Osteoblast (primary cell): ENCODE measurements around the gene PDE1C. TPM values are rescaled to one million over a fixed set of nuclear protein-coding genes. Genes with fewer than 3 reads are reported as not detected.

Source experiments
- DNase-seq: peaks from one replicate; pipeline ENCODE4 v3.0.0; 2011; ENCODE audit warnings: low spot score, mixed read lengths; ENCODE audit not compliant: insufficient read length; ENCODE audit errors: missing footprints
- H2AFZ ChIP-seq: 2 replicates; pipeline ENCODE4 v1.6.0; 2011; ENCODE audit warnings: mild to moderate bottlenecking, low read length
- H3K27ac ChIP-seq: 2 replicates; pipeline ENCODE4 v1.5.1; 2011; ENCODE audit warnings: mild to moderate bottlenecking, low read depth, low read length, moderate library complexity
- H3K27me3 ChIP-seq: 2 replicates; pipeline ENCODE4 v1.6.0; 2012; ENCODE audit warnings: mild to moderate bottlenecking, control low read depth, inconsistent platforms, low read length, moderate library complexity; ENCODE audit not compliant: insufficient read depth
- H3K36me3 ChIP-seq: 2 replicates; pipeline ENCODE4 v1.5.1; 2011; ENCODE audit warnings: mild to moderate bottlenecking, low read length, control low read depth, moderate library complexity; ENCODE audit not compliant: insufficient read depth
- H3K4me1 ChIP-seq: 2 replicates; pipeline ENCODE4 v1.5.1; 2011; ENCODE audit warnings: mild to moderate bottlenecking, low read length, control low read depth, moderate library complexity; ENCODE audit not compliant: insufficient read depth
- H3K4me2 ChIP-seq: 2 replicates; pipeline ENCODE4 v1.6.0; 2011; ENCODE audit warnings: mild to moderate bottlenecking, low read length; ENCODE audit not compliant: insufficient read depth
- H3K4me3 ChIP-seq: fragments of 200-600 bp; sonication (generic); 3 replicates; pipeline ENCODE4 v1.5.1; 2012; ENCODE audit warnings: mild to moderate bottlenecking, low read length, inconsistent platforms; ENCODE audit not compliant: insufficient read depth
- H3K79me2 ChIP-seq: 2 replicates; pipeline ENCODE4 v1.6.0; 2012; ENCODE audit warnings: mild to moderate bottlenecking, low read length, control low read depth, inconsistent platforms; ENCODE audit not compliant: insufficient read depth
- H3K9me3 ChIP-seq: 2 replicates; pipeline ENCODE4 v1.5.1; 2011; ENCODE audit warnings: low read depth, low read length, control low read depth
- H4K20me1 ChIP-seq: 2 replicates; pipeline ENCODE4 v1.6.0; 2012; ENCODE audit warnings: mild to moderate bottlenecking, low read length, control low read depth; ENCODE audit not compliant: insufficient read depth
- total RNA-seq: library from RNA; depleted of rRNA; stranded (reverse); fragments of >200 nt; gene quantifications from 2 replicates; pipeline ENCODE4 v1.2.3, GENCODE V29; 2012
- TF ChIP-seq, protein P1 (sequence below): IDR thresholded peaks from 2 replicates; pipeline ENCODE4 v1.5.1; 2011; ENCODE audit warnings: mild to moderate bottlenecking, low read depth, low read length, moderate library complexity; ENCODE audit errors: extremely low read depth

PDE1C gene
- total RNA-seq, 1 donor, result 149 TPM

DNA sequence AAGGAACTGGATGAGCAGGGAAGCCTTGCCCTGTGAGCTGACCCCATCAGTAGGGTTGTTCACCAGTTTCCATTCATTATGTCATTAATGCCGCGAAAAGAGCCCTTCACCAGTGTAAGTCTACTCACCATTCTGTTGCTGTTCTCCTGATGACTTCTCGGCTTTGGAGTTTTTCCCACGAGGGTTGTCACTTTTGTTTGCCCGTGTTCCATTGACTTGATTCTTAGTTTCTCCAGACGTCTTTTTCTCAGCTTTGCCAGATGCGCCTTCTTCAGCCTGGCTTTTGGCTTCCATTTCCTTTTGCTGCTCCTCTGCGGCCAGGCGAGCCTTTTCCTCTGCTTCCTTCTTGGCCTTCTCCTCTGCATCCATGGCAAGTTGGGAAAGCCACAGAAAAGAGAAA lies 254.4 kb downstream of the PDE1C start:
- Histone ChIP-seq H2AFZ (no peak overlapping the region), H3K4me3 (no peak overlapping the region), H3K79me2 (no peaks in the 10 kb centered on the region), H3K36me3 (peaks cover 18% of the 10 kb centered on the region), H3K9me3 (no peaks in the 10 kb centered on the region), H3K27me3 (no peaks in the 10 kb centered on the region), H3K27ac (peak overlapping the region; percentile 43), H3K4me2 (no peak overlapping the region), H3K4me1 (peaks cover 14% of the 10 kb centered on the region), H4K20me1 (no peaks in the 10 kb centered on the region)
- peak; percentile 11 for DNase-seq
- TF ChIP-seq, protein P1, sequence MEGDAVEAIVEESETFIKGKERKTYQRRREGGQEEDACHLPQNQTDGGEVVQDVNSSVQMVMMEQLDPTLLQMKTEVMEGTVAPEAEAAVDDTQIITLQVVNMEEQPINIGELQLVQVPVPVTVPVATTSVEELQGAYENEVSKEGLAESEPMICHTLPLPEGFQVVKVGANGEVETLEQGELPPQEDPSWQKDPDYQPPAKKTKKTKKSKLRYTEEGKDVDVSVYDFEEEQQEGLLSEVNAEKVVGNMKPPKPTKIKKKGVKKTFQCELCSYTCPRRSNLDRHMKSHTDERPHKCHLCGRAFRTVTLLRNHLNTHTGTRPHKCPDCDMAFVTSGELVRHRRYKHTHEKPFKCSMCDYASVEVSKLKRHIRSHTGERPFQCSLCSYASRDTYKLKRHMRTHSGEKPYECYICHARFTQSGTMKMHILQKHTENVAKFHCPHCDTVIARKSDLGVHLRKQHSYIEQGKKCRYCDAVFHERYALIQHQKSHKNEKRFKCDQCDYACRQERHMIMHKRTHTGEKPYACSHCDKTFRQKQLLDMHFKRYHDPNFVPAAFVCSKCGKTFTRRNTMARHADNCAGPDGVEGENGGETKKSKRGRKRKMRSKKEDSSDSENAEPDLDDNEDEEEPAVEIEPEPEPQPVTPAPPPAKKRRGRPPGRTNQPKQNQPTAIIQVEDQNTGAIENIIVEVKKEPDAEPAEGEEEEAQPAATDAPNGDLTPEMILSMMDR, result no peak

DNA sequence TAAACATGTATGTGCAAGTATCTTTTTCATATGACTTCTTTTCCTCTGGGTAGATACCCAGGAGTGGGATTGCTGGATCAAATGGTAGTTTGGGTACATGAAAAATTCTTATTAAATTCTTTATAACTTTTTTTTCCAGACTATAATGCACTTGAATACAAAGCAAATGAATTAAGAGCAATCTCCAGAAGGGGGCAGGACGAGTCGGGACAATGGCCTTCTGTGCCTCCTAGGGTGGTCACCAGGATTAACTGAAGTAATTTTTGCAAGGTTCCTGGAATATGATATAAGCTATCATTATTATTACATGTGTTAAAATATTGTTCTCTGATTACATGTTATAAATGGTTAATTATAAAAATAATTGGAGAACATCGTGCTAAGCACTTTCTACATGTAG lies 256.0 kb downstream of the PDE1C start:
- DNase-seq, result peak; percentile 5
- H3K4me3 ChIP-seq, result no peak overlapping the region
- H3K36me3 ChIP-seq, result peaks cover 19% of the 10 kb centered on the region
- no peaks in the 10 kb centered on the region for H3K9me3 ChIP-seq
- no peak overlapping the region for H3K4me2 ChIP-seq
- no peak overlapping the region for H2AFZ ChIP-seq
- TF ChIP-seq, protein P1, result peak; percentile 36
- H4K20me1 ChIP-seq, result no peaks in the 10 kb centered on the region
- no peak overlapping the region for H3K27ac ChIP-seq
- peaks cover 18% of the 10 kb centered on the region for H3K4me1 ChIP-seq
- no peaks in the 10 kb centered on the region for H3K27me3 ChIP-seq
- H3K79me2 ChIP-seq, result no peaks in the 10 kb centered on the region

DNA sequence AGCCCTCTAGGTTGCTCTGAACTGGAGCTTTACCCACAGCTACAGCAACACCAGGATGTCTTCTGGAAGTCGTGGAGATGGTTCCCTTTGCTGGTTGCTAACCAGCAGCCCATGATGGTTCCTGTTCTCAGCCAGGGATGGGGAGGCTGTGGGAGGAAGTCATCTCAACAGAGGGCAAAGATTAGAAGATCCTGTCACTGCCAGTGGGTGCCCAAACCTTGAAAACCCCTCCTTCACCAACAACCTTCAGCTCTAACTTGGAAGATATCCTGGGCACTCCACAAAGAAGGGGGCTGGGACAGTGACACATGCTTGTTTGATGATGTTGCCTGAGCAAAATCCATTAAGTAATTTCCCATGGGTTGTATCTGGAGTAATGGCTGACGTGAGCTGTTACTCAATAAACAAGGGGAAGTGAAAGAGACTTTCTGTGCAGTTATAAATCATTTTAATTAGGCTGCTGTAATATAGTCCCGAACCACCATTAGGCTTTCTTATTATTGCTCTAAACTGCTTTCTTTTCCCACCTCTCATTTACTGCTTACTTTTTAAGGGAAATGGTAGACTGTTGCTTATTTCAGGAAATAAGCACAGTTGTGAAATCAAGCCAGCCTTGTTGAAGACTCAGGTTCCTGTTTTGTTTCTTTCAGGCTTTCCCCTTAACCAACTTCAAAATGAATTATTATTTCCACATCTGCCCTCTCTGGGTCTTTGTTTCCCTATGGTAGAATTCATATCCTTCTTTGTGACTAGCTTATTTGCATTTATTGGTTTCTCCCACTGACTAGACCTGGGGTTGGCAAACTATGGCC lies 258.4 kb downstream of the PDE1C start:
- DNase-seq, result peak; percentile 59

More for the DNA sequence above, 258.4 kb downstream of the PDE1C start:
- H3K27me3 ChIP-seq, result no peaks in the 10 kb centered on the region
- peak overlapping the region; percentile 79 for H3K27ac ChIP-seq
- peaks cover 18% of the 10 kb centered on the region for H3K4me1 ChIP-seq
- H3K36me3 ChIP-seq, result peaks cover 21% of the 10 kb centered on the region
- H4K20me1 ChIP-seq, result no peaks in the 10 kb centered on the region
- no peaks in the 10 kb centered on the region for H3K9me3 ChIP-seq
- H2AFZ ChIP-seq, result peak overlapping the region; percentile 30
- H3K79me2 ChIP-seq, result no peaks in the 10 kb centered on the region
- peak overlapping the region; percentile 17 for H3K4me2 ChIP-seq
- no peak overlapping the region for H3K4me3 ChIP-seq
- TF ChIP-seq, protein P1, result no peak
